Activated naive CD4-positive, alpha-beta T cell treated with anti-CD3 and anti-CD28 coated beads for 36 hours (primary cell): ENCODE measurements around the gene HDAC7. TPM values are rescaled to one million over a fixed set of nuclear protein-coding genes. Genes with fewer than 3 reads are reported as not detected.

Experiments
- CTCF ChIA-PET: fragments of 350-600 bp; sonication (Branson Sonifier 250); formaldehyde crosslinking; loops from one replicate; lab custom pipeline; 2021; ENCODE audit warnings: antibody characterized with exemption; lab: Charles Lee
- DNase-seq: peaks from one replicate; pipeline ENCODE4 v3.0.0-alpha.2; 2020
- H3K27ac Mint-ChIP-seq: one replicate; pipeline ENCODE4 v1.8.0; 2021; ENCODE audit warnings: mild to moderate bottlenecking, mixed read lengths
- H3K27me3 Mint-ChIP-seq: one replicate; pipeline ENCODE4 v1.8.0; 2021; ENCODE audit warnings: low read depth, mixed read lengths
- H3K36me3 Mint-ChIP-seq: one replicate; pipeline ENCODE4 v1.8.0; 2021; ENCODE audit warnings: low read depth, mixed read lengths
- H3K4me1 Mint-ChIP-seq: one replicate; pipeline ENCODE4 v1.8.0; 2021; ENCODE audit warnings: low read depth, mixed read lengths
- H3K4me3 Mint-ChIP-seq: one replicate; pipeline ENCODE4 v1.8.0; 2021; ENCODE audit warnings: mild to moderate bottlenecking, moderate library complexity, mixed read lengths
- H3K9me3 Mint-ChIP-seq: one replicate; pipeline ENCODE4 v1.8.0; 2021; ENCODE audit warnings: mixed read lengths
- intact Hi-C: fragments of 100-400 bp; cut with micrococcal nuclease; formaldehyde crosslinking; loops from one replicate; pipeline ENCODE4 v1.15.1; 2023
- total RNA-seq, 2 experiments: library from RNA; stranded (reverse); gene quantifications; one replicate each; pipeline ENCODE4 v1.2.3, GENCODE V29; 2021

The HDAC7 gene
- total RNA-seq, 2 experiments from 2014 or later = 272 to 289 TPM

DNA sequence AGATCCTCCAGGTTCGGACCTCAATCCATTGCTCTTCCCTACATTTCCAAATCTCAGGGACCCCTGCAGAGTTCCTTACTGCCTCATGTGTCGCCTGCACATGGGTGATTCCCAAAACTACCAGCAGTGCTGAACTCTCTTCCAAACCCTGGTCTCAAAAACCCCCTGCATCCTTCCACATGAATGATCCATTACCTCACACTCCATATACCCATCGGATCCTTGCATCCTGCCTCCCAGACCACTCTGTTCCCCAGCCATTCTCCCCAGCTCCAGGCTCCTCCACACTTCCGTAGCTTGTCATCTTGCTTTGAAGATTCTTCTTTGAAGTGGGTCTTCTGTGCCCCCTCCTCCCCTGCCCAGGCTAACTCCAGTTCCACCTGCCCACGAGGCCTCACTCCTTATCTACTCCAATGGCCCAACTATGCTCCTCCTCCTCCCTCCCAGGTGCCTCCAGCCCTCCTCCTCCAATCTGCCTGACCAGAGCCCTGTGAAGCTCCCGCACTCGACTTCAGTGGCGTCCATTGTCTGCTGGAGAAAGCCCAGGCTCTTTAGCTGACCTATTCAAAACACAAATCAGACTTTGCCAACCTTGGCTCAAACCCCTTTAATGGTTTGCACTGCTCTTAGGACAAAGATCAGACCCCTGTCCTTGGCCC lies 74.8 kb downstream of the HDAC7 start:
- intact Hi-C loops = loop anchor here (5.0 to 10.0 kb wide), 2 partner anchors 202 to 420 kb away; no protein-coding TSS in a partner anchor
- no peak overlapping the region for H3K4me3 Mint-ChIP-seq

DNA sequence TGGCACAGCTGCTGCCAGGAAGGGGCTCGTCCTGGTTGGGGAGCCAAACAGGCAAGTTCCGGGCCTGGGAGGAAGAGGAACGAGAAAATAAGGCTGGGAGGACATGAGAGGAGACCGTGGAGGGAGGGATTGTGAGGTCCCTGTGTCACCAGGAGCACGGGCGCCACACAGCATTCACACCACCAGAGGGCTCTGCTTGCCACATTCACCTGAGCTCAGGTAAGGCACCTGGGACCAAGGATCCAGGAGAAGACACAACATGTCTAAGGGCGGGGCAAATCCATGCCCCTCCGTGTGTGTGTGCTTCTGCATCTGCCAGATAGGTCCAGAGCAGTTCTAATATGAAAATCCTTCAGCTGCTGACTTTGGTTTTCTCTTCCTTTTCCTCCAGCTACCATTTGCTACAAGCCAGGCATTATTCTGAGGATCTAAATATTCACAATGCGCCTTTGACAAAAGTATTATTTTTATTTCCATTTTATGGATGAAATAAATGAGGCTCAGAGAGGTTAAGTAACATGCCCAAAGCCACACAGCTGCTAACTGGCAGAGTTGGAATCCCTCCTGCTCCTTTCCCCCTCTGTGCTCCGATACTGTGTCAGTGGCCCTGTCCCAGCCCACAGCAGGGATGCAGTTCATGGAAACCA lies 75.6 kb downstream of the HDAC7 start:
- H3K4me3 Mint-ChIP-seq = no peak overlapping the region
- intact Hi-C loops = loop anchor here (5.0 to 10.0 kb wide), 2 partner anchors 203 to 421 kb away; no protein-coding TSS in a partner anchor
- H3K27ac Mint-ChIP-seq = no peak overlapping the region
- H3K27me3 Mint-ChIP-seq = peaks cover 2% of the 10 kb centered on the region
- CTCF ChIA-PET = interaction anchor here (0.5 to 12.6 kb wide), 21 partner anchors 9 to 687 kb away, joined by 3 to 728 read pairs (median 14); partner anchors contain the start of genes ENDOU, RAPGEF3, SLC48A1 and TMEM106C
- peaks cover 17% of the 10 kb centered on the region for H3K4me1 Mint-ChIP-seq
- peak; percentile 84 for DNase-seq
- no peaks in the 10 kb centered on the region for H3K9me3 Mint-ChIP-seq
- H3K36me3 Mint-ChIP-seq = no peaks in the 10 kb centered on the region

More for the DNA sequence above, 74.8 kb downstream of the HDAC7 start:
- CTCF ChIA-PET = interaction anchor here (0.5 to 12.6 kb wide), 20 partner anchors 9 to 688 kb away, joined by 3 to 728 read pairs (median 16); partner anchors contain the start of genes ENDOU, RAPGEF3, SLC48A1 and TMEM106C
- DNase-seq = no peak
- Mint-ChIP-seq H3K4me1 (peaks cover 12% of the 10 kb centered on the region), H3K9me3 (no peaks in the 10 kb centered on the region), H3K36me3 (no peaks in the 10 kb centered on the region), H3K27ac (no peak overlapping the region), H3K27me3 (peaks cover 2% of the 10 kb centered on the region)

DNA sequence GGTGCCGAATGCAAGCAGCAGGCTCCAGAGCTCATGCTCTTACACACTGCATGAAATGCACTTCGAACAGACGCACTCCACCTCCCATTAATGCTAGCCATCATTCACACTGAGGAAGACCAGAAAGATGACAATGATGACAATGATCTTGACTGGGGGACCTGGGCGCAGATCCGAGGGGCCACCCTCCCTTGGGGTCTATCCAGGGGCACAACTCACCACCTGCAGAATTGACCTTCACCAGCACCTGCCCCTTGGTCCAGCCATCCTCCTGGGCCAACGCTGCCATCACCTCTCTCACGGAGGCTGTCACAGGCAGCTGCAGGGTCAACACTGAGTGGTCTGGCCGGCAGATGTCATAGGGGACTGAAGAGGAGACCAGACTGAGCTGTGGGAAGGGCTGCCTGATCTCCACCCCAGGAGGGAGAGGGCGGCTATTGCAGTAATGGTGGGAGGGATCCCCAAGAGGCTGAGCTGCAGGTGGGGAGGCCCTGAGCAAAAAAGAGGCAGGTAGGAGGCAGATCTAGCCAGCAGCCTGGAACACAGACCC lies 76.3 kb downstream of the HDAC7 start:
- Mint-ChIP-seq H3K27me3 (peaks cover 2% of the 10 kb centered on the region), H3K36me3 (no peaks in the 10 kb centered on the region), H3K4me1 (peaks cover 19% of the 10 kb centered on the region), H3K9me3 (no peaks in the 10 kb centered on the region), H3K27ac (no peak overlapping the region), H3K4me3 (no peak overlapping the region)
- no peak for DNase-seq
- intact Hi-C loops = loop anchor here (2.0 to 10.0 kb wide), 3 partner anchors 15 to 421 kb away; partner anchors contain the start of gene RAPGEF3
- CTCF ChIA-PET = interaction anchor here (0.8 to 12.6 kb wide), 33 partner anchors 8 to 421 kb away, joined by 3 to 728 read pairs (median 11); partner anchors contain the start of genes ASB8, ENDOU, RAPGEF3 and RPAP3

DNA sequence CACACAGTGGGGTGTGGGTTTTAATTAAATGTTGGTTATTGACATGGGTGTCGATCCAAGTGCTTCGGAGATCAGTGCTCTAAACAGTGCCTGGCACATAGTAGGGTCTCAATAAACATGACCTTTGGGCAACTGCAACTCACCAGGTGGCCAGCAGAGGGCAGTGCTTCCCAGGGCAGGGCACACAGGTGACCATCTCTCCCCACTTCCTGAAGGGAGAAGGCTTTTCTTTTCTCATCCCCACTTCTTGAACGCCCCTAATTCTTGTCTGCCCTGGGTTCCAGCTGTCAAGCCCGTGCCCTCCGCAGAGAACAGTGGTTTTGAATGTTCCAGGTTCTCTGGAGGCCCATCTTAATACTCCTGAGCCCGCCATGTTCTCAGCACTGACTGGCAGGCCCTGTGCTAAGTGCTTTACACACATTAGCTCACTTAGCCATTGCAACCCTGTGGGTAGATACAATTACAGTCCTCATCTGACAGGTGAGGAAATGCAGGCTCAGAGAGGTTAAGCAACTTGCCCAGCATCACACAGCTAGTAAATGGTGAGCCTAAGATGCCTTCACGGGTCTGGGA lies 77.4 kb downstream of the HDAC7 start:
- intact Hi-C loops = loop anchor here (1.0 to 10.0 kb wide), 9 partner anchors 16 to 422 kb away; partner anchors contain the start of gene RAPGEF3
- CTCF ChIA-PET = interaction anchor here (0.6 to 12.6 kb wide), 44 partner anchors 9 to 1003 kb away, joined by 3 to 728 read pairs (median 6); partner anchors contain the start of genes ASB8, ENDOU, RAPGEF3 and RPAP3
- no peak overlapping the region for H3K4me3 Mint-ChIP-seq

DNA sequence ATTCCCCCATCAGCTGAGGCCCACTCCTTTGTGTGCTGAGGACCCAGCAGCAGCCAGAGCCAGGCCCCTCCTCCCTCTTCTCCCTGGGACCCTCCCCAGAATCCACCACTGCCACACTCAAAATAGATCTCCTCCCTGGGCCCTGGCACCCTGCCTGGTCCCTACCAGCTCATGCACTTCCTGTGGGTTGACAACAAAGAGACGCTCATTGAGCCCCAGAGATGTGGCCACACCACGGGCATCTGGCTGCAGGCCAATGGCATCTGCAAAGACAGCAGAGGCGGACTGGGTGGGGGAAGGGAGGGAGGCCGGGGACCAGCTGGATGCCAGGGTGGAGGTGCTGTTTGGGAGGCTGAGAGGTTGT lies 78.4 kb downstream of the HDAC7 start:
- no peaks in the 10 kb centered on the region for H3K36me3 Mint-ChIP-seq
- DNase-seq = peak; percentile 65
- H3K27ac Mint-ChIP-seq = no peak overlapping the region
- H3K4me3 Mint-ChIP-seq = no peak overlapping the region
- H3K27me3 Mint-ChIP-seq = no peaks in the 10 kb centered on the region
- CTCF ChIA-PET = interaction anchor here (0.6 to 12.6 kb wide), 26 partner anchors 10 to 1002 kb away, joined by 3 to 728 read pairs (median 13); partner anchors contain the start of genes ENDOU, RAPGEF3, RPAP3 and SLC48A1
- peaks cover 19% of the 10 kb centered on the region for H3K4me1 Mint-ChIP-seq
- intact Hi-C loops = loop anchor here (5.0 to 10.0 kb wide), 2 partner anchors 206 to 423 kb away; no protein-coding TSS in a partner anchor
- H3K9me3 Mint-ChIP-seq = no peaks in the 10 kb centered on the region

More for the DNA sequence above, 77.4 kb downstream of the HDAC7 start:
- no peaks in the 10 kb centered on the region for H3K9me3 Mint-ChIP-seq
- peaks cover 19% of the 10 kb centered on the region for H3K4me1 Mint-ChIP-seq
- H3K36me3 Mint-ChIP-seq = no peaks in the 10 kb centered on the region
- peak; percentile 87 for DNase-seq
- peaks cover 2% of the 10 kb centered on the region for H3K27me3 Mint-ChIP-seq
- no peak overlapping the region for H3K27ac Mint-ChIP-seq

DNA sequence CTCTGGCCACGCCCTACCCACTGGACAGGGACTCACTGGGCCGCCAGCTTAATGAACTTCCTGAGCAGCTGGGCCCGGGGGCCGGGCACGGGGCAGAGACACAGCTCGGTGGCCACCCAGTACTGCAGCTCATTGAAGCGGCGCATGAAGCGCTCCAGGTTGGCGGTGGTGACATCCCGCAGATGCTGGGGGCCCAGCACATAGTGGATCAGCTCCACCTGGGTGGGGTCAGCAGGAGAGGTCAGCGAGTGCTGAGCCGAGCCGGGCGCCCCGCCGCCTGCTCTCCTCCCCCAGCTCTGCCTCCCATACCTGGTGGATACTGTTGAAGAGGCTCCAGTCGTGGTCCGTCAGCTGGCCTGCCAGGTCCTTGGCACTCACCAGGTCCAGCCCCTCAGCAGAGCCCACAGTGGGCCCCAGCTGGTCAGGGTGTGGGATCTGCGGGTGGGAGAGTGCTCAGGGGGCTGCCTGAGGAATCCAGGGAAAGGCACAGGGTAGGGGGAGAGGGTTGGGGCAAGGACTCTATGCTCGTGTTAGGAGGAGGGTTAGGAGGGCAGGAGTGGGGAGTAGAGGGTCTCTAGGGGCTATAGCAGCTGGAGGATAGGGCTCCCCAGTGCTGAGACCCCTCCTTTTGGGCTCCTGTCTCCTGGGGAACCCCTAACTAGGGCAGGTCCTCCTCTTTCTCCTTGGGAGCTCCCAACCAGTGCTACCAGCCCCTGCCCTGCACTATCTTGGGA lies 78.9 kb downstream of the HDAC7 start:
- Mint-ChIP-seq H3K9me3 (no peaks in the 10 kb centered on the region), H3K36me3 (no peaks in the 10 kb centered on the region), H3K27ac (no peak overlapping the region), H3K27me3 (no peaks in the 10 kb centered on the region), H3K4me3 (no peak overlapping the region), H3K4me1 (peaks cover 19% of the 10 kb centered on the region)
- CTCF ChIA-PET = interaction anchor here (0.8 to 12.6 kb wide), 15 partner anchors 10 to 708 kb away, joined by 3 to 728 read pairs (median 22); partner anchors contain the start of genes ENDOU, RAPGEF3 and SLC48A1
- intact Hi-C loops = loop anchor here (5.0 to 10.0 kb wide), 2 partner anchors 207 to 424 kb away; no protein-coding TSS in a partner anchor
- DNase-seq = no peak

DNA sequence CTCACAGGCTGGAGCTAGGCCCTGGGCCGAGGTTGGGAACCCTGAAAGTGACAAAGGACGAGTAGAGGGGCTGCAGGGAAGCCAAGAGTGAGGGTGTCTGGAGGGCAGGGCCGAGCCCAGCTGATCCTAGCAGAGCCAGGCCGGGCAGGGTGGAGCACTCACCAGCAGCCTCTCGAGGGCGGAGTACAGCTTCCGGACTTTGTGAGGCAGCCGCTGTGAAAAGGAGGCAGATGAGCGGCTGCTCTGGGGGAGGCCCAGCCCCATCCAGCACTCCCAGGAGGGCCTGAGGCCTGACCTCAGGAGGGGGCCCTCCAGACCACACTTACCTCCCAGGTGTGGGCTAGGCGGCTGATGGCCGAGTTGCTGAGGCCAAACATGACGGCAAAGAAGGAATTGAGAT lies 79.7 kb downstream of the HDAC7 start:
- no peak overlapping the region for H3K4me3 Mint-ChIP-seq
- CTCF ChIA-PET = interaction anchor here (1.5 to 12.6 kb wide), 7 partner anchors 18 to 707 kb away, joined by 4 to 728 read pairs (median 121); partner anchors contain the start of genes RAPGEF3 and SLC48A1
- H3K36me3 Mint-ChIP-seq = no peaks in the 10 kb centered on the region
- no peaks in the 10 kb centered on the region for H3K9me3 Mint-ChIP-seq
- no peak for DNase-seq
- intact Hi-C loops = loop anchor here (5.0 to 10.0 kb wide), 2 partner anchors 207 to 425 kb away; no protein-coding TSS in a partner anchor
- no peak overlapping the region for H3K27ac Mint-ChIP-seq
- no peaks in the 10 kb centered on the region for H3K27me3 Mint-ChIP-seq
- H3K4me1 Mint-ChIP-seq = peaks cover 19% of the 10 kb centered on the region

DNA sequence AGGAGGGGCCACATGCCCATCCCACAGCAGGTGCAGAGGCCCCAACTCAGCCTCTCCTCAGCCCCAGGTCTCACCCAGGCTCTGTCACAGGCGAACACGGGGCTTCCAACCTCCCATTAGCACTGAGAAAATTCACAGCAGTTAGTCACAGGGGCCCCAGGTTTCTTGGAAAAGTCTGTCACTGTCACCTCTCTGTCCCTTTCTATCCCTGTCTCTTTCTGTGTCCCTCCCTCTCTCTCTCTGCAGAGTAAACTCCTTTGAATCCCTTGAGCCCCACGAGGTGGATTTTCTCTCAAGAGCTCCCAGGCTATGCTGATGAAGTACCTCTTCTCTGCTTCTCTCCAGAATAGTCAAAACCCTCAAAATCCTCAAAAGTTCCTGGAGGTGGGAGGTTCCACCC lies 80.4 kb downstream of the HDAC7 start:
- Mint-ChIP-seq H3K36me3 (no peaks in the 10 kb centered on the region), H3K27ac (no peak overlapping the region), H3K9me3 (no peaks in the 10 kb centered on the region), H3K4me3 (no peak overlapping the region), H3K4me1 (peaks cover 19% of the 10 kb centered on the region), H3K27me3 (no peaks in the 10 kb centered on the region)
- DNase-seq = no peak
- CTCF ChIA-PET = interaction anchor here (5.9 to 12.6 kb wide), 4 partner anchors 19 to 98 kb away, joined by 121 to 728 read pairs (median 364); partner anchors contain the start of genes RAPGEF3 and SLC48A1
- intact Hi-C loops = no loop called here

DNA sequence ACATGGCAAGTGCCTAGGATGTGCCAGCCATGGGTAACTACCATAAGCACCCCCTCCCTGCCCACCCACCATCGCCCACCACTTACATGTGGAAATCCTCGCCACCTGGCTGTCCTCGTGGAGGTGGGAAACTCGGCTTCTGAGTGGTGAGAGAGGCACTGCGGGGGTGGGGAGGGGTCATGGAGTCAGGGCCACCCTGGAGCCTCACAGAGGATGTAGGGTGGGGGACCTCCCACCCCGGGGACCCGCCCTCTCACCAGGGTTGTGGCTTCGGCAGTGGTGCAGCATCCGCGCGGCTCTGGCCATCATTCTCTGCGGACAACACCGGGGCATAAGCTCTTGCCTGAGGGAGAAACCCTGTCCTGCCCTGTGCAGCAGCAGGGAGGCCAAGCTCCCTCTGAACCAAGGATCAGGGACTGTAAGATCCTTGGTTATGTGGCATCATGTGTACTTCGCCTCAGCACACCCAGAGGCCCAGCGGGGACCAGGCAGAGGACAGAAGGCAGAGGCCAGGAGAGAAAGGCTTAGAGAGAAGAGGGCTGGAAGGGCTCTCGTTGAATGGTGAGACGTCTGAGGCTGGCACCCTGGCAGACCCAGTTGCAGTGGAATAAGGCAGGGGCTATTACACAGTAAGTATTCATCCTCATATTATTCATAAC lies 81.6 kb downstream of the HDAC7 start:
- Mint-ChIP-seq H3K4me1 (peaks cover 19% of the 10 kb centered on the region), H3K9me3 (no peaks in the 10 kb centered on the region), H3K36me3 (no peaks in the 10 kb centered on the region), H3K27me3 (no peaks in the 10 kb centered on the region), H3K4me3 (no peak overlapping the region), H3K27ac (no peak overlapping the region)
- intact Hi-C loops = no loop called here
- no peak for DNase-seq
- CTCF ChIA-PET = interaction anchor here (10.6 to 12.6 kb wide), 2 partner anchors 36 to 99 kb away, joined by 440 to 728 read pairs; partner anchors contain the start of gene SLC48A1

DNA sequence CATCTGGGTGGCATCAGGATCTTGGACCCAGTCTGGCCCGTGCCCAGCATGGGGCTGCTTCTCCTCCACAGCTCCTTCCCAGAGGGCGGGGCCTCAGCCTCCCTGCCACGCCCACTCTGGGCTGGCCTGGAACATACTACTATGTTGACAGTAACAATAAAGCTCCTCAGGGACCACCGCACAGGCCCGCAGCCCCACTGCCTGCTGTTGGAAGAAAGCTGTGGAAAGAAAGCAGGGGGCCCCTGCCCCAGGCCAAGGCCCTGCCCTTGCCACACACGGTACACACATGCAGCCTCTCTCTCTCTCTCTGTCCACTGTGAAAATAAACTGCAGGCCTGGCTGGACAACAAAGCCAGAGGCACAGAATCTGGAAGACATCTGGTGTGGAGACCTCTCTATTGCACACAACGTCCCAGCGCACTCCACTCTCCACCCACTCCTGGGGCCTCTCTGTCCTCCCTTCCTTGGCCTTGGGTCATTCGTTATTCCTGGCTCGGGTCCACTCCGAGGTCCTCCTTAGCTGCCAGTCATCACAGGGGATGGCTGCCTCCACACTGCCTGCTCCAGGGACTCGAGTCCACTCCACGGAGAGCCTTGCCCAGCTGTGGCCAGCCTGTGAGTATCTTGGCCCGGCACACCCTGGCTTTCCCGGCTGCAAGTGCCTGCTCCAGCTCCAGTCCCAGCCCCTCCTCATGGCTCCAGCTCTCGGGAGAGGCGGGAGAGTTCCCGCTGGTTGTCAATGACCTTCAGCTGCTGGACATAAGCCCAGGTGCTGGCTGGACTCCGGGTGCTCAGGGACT lies 82.6 kb downstream of the HDAC7 start:
- Mint-ChIP-seq H3K9me3 (no peaks in the 10 kb centered on the region), H3K4me3 (no peak overlapping the region), H3K27me3 (no peaks in the 10 kb centered on the region), H3K4me1 (peaks cover 16% of the 10 kb centered on the region), H3K36me3 (no peaks in the 10 kb centered on the region), H3K27ac (no peak overlapping the region)
- no peak for DNase-seq
- intact Hi-C loops = no loop called here
- CTCF ChIA-PET = interaction anchor here (0.6 to 12.6 kb wide), 7 partner anchors 18 to 274 kb away, joined by 3 to 728 read pairs (median 4); partner anchors contain the start of gene SLC48A1
